ENCODE results near the gene INS. TPM values are rescaled to one million over a fixed set of nuclear protein-coding genes. Genes with fewer than 3 reads are reported as not detected.

The INS gene
- total and polyA plus RNA-seq, 2 of the 13 experiments (the other 11 are each of a cell fraction or from before 2014, with no cell fraction given) = not detected

GRCh38 chr11:2130881-2131352 lies 30.1 kb downstream of the INS start (continued):
- no peak for TF ChIP-seq REL (CRISPR knock-in tag; conservative IDR thresholded peaks at IDR 0.05)
- TF ChIP-seq BHLHE40 (IDR thresholded peaks at IDR 0.05; ENCODE audit: low read length) = no peak
- no peak for TF ChIP-seq ATF7-NPFF (CRISPR knock-in tag; IDR thresholded peaks at IDR 0.05; ENCODE audit: low read depth)
- no peak for TF ChIP-seq PHB2 (IDR thresholded peaks at IDR 0.05; ENCODE audit: partially characterized antibody)
- TF ChIP-seq ZNF598 (CRISPR knock-in tag; IDR thresholded peaks at IDR 0.05; ENCODE audit: borderline replicate concordance) = no peak; the same call in 1 of the 2 replicates
- no peak for TF ChIP-seq MATR3 (CRISPR knock-in tag; IDR thresholded peaks at IDR 0.05)
- TF ChIP-seq ZMYM4 (CRISPR knock-in tag; IDR thresholded peaks at IDR 0.05) = no peak
- TF ChIP-seq E2F5 (CRISPR knock-in tag; conservative IDR thresholded peaks at IDR 0.05) = no peak
- no peak for TF ChIP-seq PRDM15 (CRISPR knock-in tag; IDR thresholded peaks at IDR 0.05)
- no peak for TF ChIP-seq ZC3H13 (CRISPR knock-in tag; IDR thresholded peaks at IDR 0.05)
- TF ChIP-seq ZNF121 (CRISPR knock-in tag; IDR thresholded peaks at IDR 0.05) = no peak
- TF ChIP-seq ZNF773 (CRISPR knock-in tag; IDR thresholded peaks at IDR 0.05; ENCODE audit: borderline replicate concordance) = no peak
- no peak for TF ChIP-seq ZNF335 (CRISPR knock-in tag; IDR thresholded peaks at IDR 0.05)
- TF ChIP-seq CHCHD3 (CRISPR knock-in tag; IDR thresholded peaks at IDR 0.05) = no peak
- no peak for TF ChIP-seq SRF (IDR thresholded peaks at IDR 0.05; ENCODE audit: low read depth, low read length)
- no peak for TF ChIP-seq MIXL1 (CRISPR knock-in tag; IDR thresholded peaks at IDR 0.05)
- no peak for TF ChIP-seq MXI1 (IDR thresholded peaks at IDR 0.05; ENCODE audit: borderline replicate concordance, low read depth, low read length)
- TF ChIP-seq MAF1 (CRISPR knock-in tag; IDR thresholded peaks at IDR 0.05; ENCODE audit: borderline replicate concordance) = no peak
- TF ChIP-seq KLF13 (CRISPR knock-in tag; IDR thresholded peaks at IDR 0.05) = no peak
- no peak for TF ChIP-seq PREB (CRISPR knock-in tag; IDR thresholded peaks at IDR 0.05)
- TF ChIP-seq KDM3A (CRISPR knock-in tag; IDR thresholded peaks at IDR 0.05; ENCODE audit: low read depth) = no peak
- no peak for TF ChIP-seq ZSCAN22 (CRISPR knock-in tag; IDR thresholded peaks at IDR 0.05)
- TF ChIP-seq ATF5 (CRISPR knock-in tag; IDR thresholded peaks at IDR 0.05; ENCODE audit: low read depth) = no peak
- no peak for TF ChIP-seq MYNN (CRISPR knock-in tag; IDR thresholded peaks at IDR 0.05; ENCODE audit: low read depth)
- TF ChIP-seq TRAFD1 (CRISPR knock-in tag; IDR thresholded peaks at IDR 0.05; ENCODE audit: borderline replicate concordance) = no peak
- TF ChIP-seq RFX1 (IDR thresholded peaks at IDR 0.05) = no peak

All from HepG2 (cell line).